ENCODE measurements around the gene SDF4.

- TF ChIP-seq ELF4 (IDR thresholded peaks at IDR 0.05) (no peak), SP1 (IDR thresholded peaks at IDR 0.05) (no peak), CTBP1 (IDR thresholded peaks at IDR 0.05; ENCODE audit: borderline replicate concordance) (no peak)
Measured at GRCh38 chr1:1171161-1171545, 60.6 kb downstream of the SDF4 start.
